Endothelial cell of umbilical vein (primary cell): ENCODE data around the gene HECTD4. TPM values are rescaled to one million over a fixed set of nuclear protein-coding genes. Genes with fewer than 3 reads are reported as not detected.

Experiments used
- BruUV-seq: library from RNA; stranded (reverse); fragments of 400-500 nt; replicated peaks from 2 replicates; lab custom pipeline; 2021; lab: Mats Ljungman, UMichigan
- CTCF ChIA-PET: fragments of 300-600, 350-600 bp; sonication (Branson Sonifier 250); formaldehyde crosslinking; loops from one replicate; lab custom pipeline; 2021; ENCODE audit warnings: antibody characterized with exemption, inconsistent platforms; lab: Charles Lee
- POLR2A ChIA-PET: fragments of 300-600, 350-600 bp; sonication (Branson Sonifier 250); formaldehyde crosslinking; loops from one replicate; lab custom pipeline; 2021; ENCODE audit warnings: antibody characterized with exemption, inconsistent platforms; lab: Charles Lee
- DNase-seq: peaks from one replicate; pipeline ENCODE4 v3.0.0-alpha.2; 2011; ENCODE audit warnings: low read depth, low spot score
- FAIRE-seq: peaks from 2 replicates; lab custom pipeline; 2011; peaks lifted over from hg19 to GRCh38; lab: Jason Lieb, UNC
- H2AFZ ChIP-seq: 2 replicates; pipeline ENCODE4 v1.6.0; 2012; ENCODE audit warnings: low read depth, low read length, control low read depth, inconsistent platforms
- H3K27ac ChIP-seq: 2 replicates; pipeline ENCODE4 v1.5.1; 2011; ENCODE audit warnings: low read depth, mild to moderate bottlenecking, control low read depth, low read length, moderate library complexity; ENCODE audit not compliant: insufficient read depth
- H3K27me3 ChIP-seq, 2 experiments: 2 replicates each; pipeline versions ENCODE4 v1.6.0 to v1.6.1; 2011; ENCODE audit warnings: low read length in 2 of 2, mixed read lengths in 1 of 2; ENCODE audit not compliant: control insufficient read depth in 2 of 2, insufficient read depth in 2 of 2
- H3K36me3 ChIP-seq, 2 experiments: 2 replicates in 1 of 2; 3 replicates in 1 of 2; pipeline ENCODE4 v1.5.1; 2011; ENCODE audit warnings: low read length in 2 of 2, mild to moderate bottlenecking in 1 of 2, moderate library complexity in 1 of 2; ENCODE audit not compliant: control insufficient read depth in 2 of 2, insufficient read depth in 2 of 2; ENCODE audit errors: extremely low read depth in 1 of 2
- H3K4me1 ChIP-seq: 3 replicates; pipeline ENCODE4 v1.5.1; 2011; ENCODE audit warnings: mild to moderate bottlenecking, low read length; ENCODE audit not compliant: control insufficient read depth, insufficient read depth; ENCODE audit errors: extremely low read depth
- H3K4me2 ChIP-seq: 2 replicates; pipeline ENCODE4 v1.6.1; 2011; ENCODE audit warnings: low read length, control low read depth, mixed read lengths; ENCODE audit not compliant: insufficient read depth
- H3K4me3 ChIP-seq, 3 experiments: fragments of 200-600 bp in 1 of 3; sonication (generic), shearing (Covaris generic) in 1 of 3; replicated peaks in 1 of 3; 2 replicates each; pipeline ENCODE4 v1.5.1; 2011 to 2016; ENCODE audit warnings: control low read depth in 3 of 3, low read length in 3 of 3, mild to moderate bottlenecking in 2 of 3, inconsistent platforms in 1 of 3, low read depth in 1 of 3, moderate library complexity in 1 of 3; ENCODE audit not compliant: insufficient read depth in 1 of 3
- H3K79me2 ChIP-seq: 2 replicates; pipeline ENCODE4 v1.6.0; 2012; ENCODE audit warnings: low read length, inconsistent platforms; ENCODE audit not compliant: control insufficient read depth, insufficient read depth
- H3K9ac ChIP-seq: replicated peaks from 2 replicates; pipeline ENCODE3; 2011; ENCODE audit warnings: low read length, control low read depth; ENCODE audit not compliant: insufficient read depth; ENCODE audit errors: extremely low read depth
- H3K9me1 ChIP-seq: replicated peaks from 3 replicates; pipeline ENCODE4 v1.6.0; 2011; ENCODE audit warnings: mild to moderate bottlenecking, low read length; ENCODE audit not compliant: control insufficient read depth, insufficient read depth; ENCODE audit errors: extremely low read depth
- H3K9me3 ChIP-seq: replicated peaks from 2 replicates; pipeline ENCODE4 v1.5.1; 2012; ENCODE audit warnings: low read length, inconsistent platforms; ENCODE audit not compliant: control insufficient read depth, insufficient read depth
- H4K20me1 ChIP-seq: replicated peaks from 2 replicates; pipeline ENCODE3; 2011; ENCODE audit warnings: mild to moderate bottlenecking, low read length; ENCODE audit not compliant: control insufficient read depth, insufficient read depth; ENCODE audit errors: extremely low read depth
- CTCF ChIP-seq, 2 donors: IDR thresholded peaks; 1 replicate in 1 of 2; 2 replicates in 1 of 2; pipeline ENCODE4 v1.5.1; 2011; ENCODE audit warnings: low read length in 2 of 2, mild to moderate bottlenecking in 2 of 2, moderate library complexity in 2 of 2, control low read depth in 1 of 2, inconsistent platforms in 1 of 2, low read depth in 1 of 2; ENCODE audit not compliant: insufficient read depth in 1 of 2; ENCODE audit errors: extremely low read depth in 1 of 2
- EZH2 ChIP-seq: IDR thresholded peaks from 2 replicates; pipeline ENCODE4 v1.6.1; 2012; ENCODE audit warnings: borderline replicate concordance, low read depth, mild to moderate bottlenecking, moderate library complexity, low read length, inconsistent platforms; ENCODE audit not compliant: severe bottlenecking
- FOS ChIP-seq: IDR thresholded peaks from 2 replicates; pipeline ENCODE4 v1.6.1; 2011; ENCODE audit warnings: mild to moderate bottlenecking, low read length, moderate library complexity, borderline replicate concordance; ENCODE audit not compliant: insufficient read depth
- GATA2 ChIP-seq: IDR thresholded peaks from 2 replicates; pipeline ENCODE4 v1.7.0; 2011; ENCODE audit warnings: low read depth, mild to moderate bottlenecking, moderate library complexity, mixed read lengths, low read length; ENCODE audit not compliant: insufficient read length, insufficient read depth
- JUN ChIP-seq: IDR thresholded peaks from 2 replicates; pipeline ENCODE4 v1.6.1; 2011; ENCODE audit warnings: borderline replicate concordance, low read depth; ENCODE audit not compliant: insufficient read length, insufficient read depth
- MAX ChIP-seq: IDR thresholded peaks from 2 replicates; pipeline ENCODE4 v1.6.1; 2011; ENCODE audit not compliant: insufficient read depth, insufficient read length
- MYC ChIP-seq: IDR thresholded peaks from one replicate; pipeline ENCODE4 v1.6.1; 2011; ENCODE audit warnings: mild to moderate bottlenecking, low read depth, low read length
- POLR2A ChIP-seq: IDR thresholded peaks from 2 replicates; pipeline ENCODE4 v1.6.1; 2012; ENCODE audit warnings: low read depth, mild to moderate bottlenecking, control low read depth, low read length
- POLR2AphosphoS5 ChIP-seq: IDR thresholded peaks from 2 replicates; pipeline ENCODE4 v1.6.1; 2012; ENCODE audit warnings: low read depth, mild to moderate bottlenecking, control low read depth, low read length, moderate library complexity; ENCODE audit not compliant: insufficient read depth
- dilution Hi-C: fragments of 300-500 bp; cut with MboI; formaldehyde crosslinking; loops from one replicate; pipeline ENCODE4 v1.15.0; 2019; ENCODE audit warnings: low sequenced_read_pairs; ENCODE audit not compliant: extremely low pct_ligation_motif_present
- intact Hi-C: fragments of 100-400 bp; cut with micrococcal nuclease; formaldehyde crosslinking; loops from one replicate; pipeline ENCODE4 v1.10.0; 2022
- polyA plus RNA-seq, 4 experiments: library from polyadenylated mRNA; depleted of rRNA in 3 of 4; stranded (reverse) in 3 of 4; unstranded in 1 of 4; fragments of >200 nt; gene quantifications; 2 replicates each; pipeline versions ENCODE4 v1.2.1 to v1.2.3, GENCODE V29; 2011 to 2012; ENCODE audit warnings: missing spikeins in 1 of 4
- total RNA-seq: library from RNA; stranded (reverse); gene quantifications from 2 replicates; pipeline ENCODE4 v1.2.3, GENCODE V29; 2021

Gene HECTD4
- total and polyA plus RNA-seq, 2 donors (not counting 3 experiments of a cell fraction or from before 2014, with no cell fraction given) = 9.7 to 47.7 TPM

DNA sequence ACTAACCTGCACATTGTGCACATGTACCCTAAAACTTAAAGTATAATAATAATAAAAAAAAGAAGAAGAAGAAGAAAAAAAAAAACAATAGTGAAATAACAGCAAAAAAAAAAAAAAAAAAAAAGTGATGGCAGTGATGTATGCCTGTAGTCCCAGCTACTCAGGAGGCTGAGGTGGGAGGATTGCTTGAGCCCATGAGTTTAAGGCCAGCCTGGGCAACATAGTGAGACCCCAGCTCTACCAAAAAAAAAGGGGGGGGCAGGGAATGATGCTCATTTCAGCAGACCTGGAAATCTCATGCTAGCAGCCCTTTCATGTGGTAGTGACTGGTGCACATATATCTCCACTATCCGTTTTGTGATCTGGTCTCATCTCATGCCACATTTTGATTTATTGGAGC lies 236.1 kb downstream of the HECTD4 start:
- H3K9ac ChIP-seq = no peak overlapping the region
- no peaks in the 10 kb centered on the region for H4K20me1 ChIP-seq
- TF ChIP-seq FOS (no peak), MAX (no peak), POLR2AphosphoS5 (no peak), MYC (no peak), GATA2 (no peak), JUN (no peak), POLR2A (no peak), CTCF (IDR thresholded peaks at IDR 0.05; ENCODE audit: extremely low read depth in 1 of 2, insufficient read depth in 1 of 2, low read depth in 1 of 2, low read length in 2 of 2) (no peak), EZH2 (no peak)
- no TSS peak for BruUV-seq
- DNase-seq = no peak
- dilution Hi-C loops = no loop called here
- H2AFZ ChIP-seq = no peak overlapping the region
- no peaks in the 10 kb centered on the region for H3K9me1 ChIP-seq
- H3K79me2 ChIP-seq = no peaks in the 10 kb centered on the region
- H3K4me2 ChIP-seq = no peak overlapping the region
- intact Hi-C loops = no loop called here
- H3K27ac ChIP-seq = no peak overlapping the region
- no peaks in the 10 kb centered on the region for H3K27me3 ChIP-seq
- POLR2A ChIA-PET = interaction anchor here (0.6 to 0.7 kb wide), 2 partner anchors 248 to 265 kb away, joined by 3 to 4 read pairs; no protein-coding TSS in a partner anchor
- no peaks in the 10 kb centered on the region for H3K9me3 ChIP-seq
- H3K4me1 ChIP-seq = peaks cover 5% of the 10 kb centered on the region
- peaks cover 15 to 21% of the 10 kb centered on the region in 2 experiments for H3K36me3 ChIP-seq
- no peak for FAIRE-seq
- CTCF ChIA-PET = interaction anchor here (1.3 kb wide), 1 partner anchor 16 kb away, joined by 6 read pairs; no protein-coding TSS in a partner anchor
- no peak overlapping the region for H3K4me3 ChIP-seq
